IMR-90 (cell line): ENCODE data around the gene GPC5. TPM values are rescaled to one million over a fixed set of nuclear protein-coding genes. Genes with fewer than 3 reads are reported as not detected.

Experiments used
- ATAC-seq: fragments of 200-7000 bp; cut with Tn5 transposase; 2 replicates; pipeline ENCODE4 v1.9.1; 2020; ENCODE audit warnings: low read depth, mild to moderate bottlenecking, moderate library complexity
- BruUV-seq: library from RNA; stranded (reverse); fragments of 400-500 nt; replicated peaks from 2 replicates; lab custom pipeline; 2021; lab: Mats Ljungman, UMichigan
- CTCF ChIA-PET: fragments of 300-600 bp; formaldehyde crosslinking; extraction: SDS; loops from one replicate; lab custom pipeline; 2021; ENCODE audit warnings: antibody characterized with exemption; lab: Yijun Ruan, JAX
- POLR2A ChIA-PET: fragments of 300-600 bp; sonication (Branson Sonifier 250); formaldehyde crosslinking; loops from one replicate; lab custom pipeline; 2022; ENCODE audit warnings: antibody characterized with exemption; ENCODE audit not compliant: unreplicated experiment; lab: Charles Lee
- DNase-seq: peaks from one replicate; pipeline ENCODE4 v3.0.0; 2013
- H2AFZ ChIP-seq: replicated peaks from 2 replicates; pipeline ENCODE3; 2013; ENCODE audit warnings: low read length, mild to moderate bottlenecking; ENCODE audit not compliant: poor library complexity
- H2AK5ac ChIP-seq: 2 replicates; pipeline ENCODE4 v1.6.1; 2013; ENCODE audit warnings: low read depth, low read length, inconsistent platforms
- H2AK9ac ChIP-seq: replicated peaks from 2 replicates; pipeline ENCODE3; 2013; ENCODE audit warnings: mild to moderate bottlenecking, low read depth, low read length, moderate library complexity; ENCODE audit not compliant: poor library complexity
- H2BK120ac ChIP-seq: 2 replicates; pipeline ENCODE4 v1.6.1; 2013; ENCODE audit warnings: low read depth, low read length, inconsistent platforms
- H2BK15ac ChIP-seq: 3 replicates; pipeline ENCODE4 v1.6.1; 2013; ENCODE audit warnings: low read depth, low read length, inconsistent platforms
- H2BK20ac ChIP-seq: 2 replicates; pipeline ENCODE4 v1.6.1; 2013; ENCODE audit warnings: low read depth, mild to moderate bottlenecking, inconsistent platforms, low read length, moderate library complexity
- H2BK5ac ChIP-seq: 2 replicates; pipeline ENCODE4 v1.6.1; 2013; ENCODE audit warnings: mild to moderate bottlenecking, low read depth, low read length, inconsistent platforms; ENCODE audit not compliant: poor library complexity, severe bottlenecking
- H3K14ac ChIP-seq: replicated peaks from 2 replicates; pipeline ENCODE4 v1.6.1; 2013; ENCODE audit warnings: low read depth, low read length, inconsistent platforms
- H3K18ac ChIP-seq: 2 replicates; pipeline ENCODE4 v1.6.1; 2013; ENCODE audit warnings: low read depth, low read length, control low read depth
- H3K23ac ChIP-seq: 2 replicates; pipeline ENCODE4 v1.6.1; 2013; ENCODE audit warnings: low read depth, low read length, inconsistent platforms
- H3K27ac ChIP-seq: 2 replicates; pipeline ENCODE4 v1.5.1; 2013; ENCODE audit warnings: mild to moderate bottlenecking, control low read depth, low read length; ENCODE audit not compliant: insufficient read depth
- H3K27me3 ChIP-seq: 2 replicates; pipeline ENCODE4 v1.6.1; 2013; ENCODE audit warnings: low read length; ENCODE audit not compliant: control insufficient read depth, insufficient read depth
- H3K36me3 ChIP-seq: 2 replicates; pipeline ENCODE4 v1.6.1; 2013; ENCODE audit warnings: low read length, mixed read lengths; ENCODE audit not compliant: control insufficient read depth, insufficient read depth
- H3K4ac ChIP-seq: 2 replicates; pipeline ENCODE4 v1.6.1; 2013; ENCODE audit warnings: low read depth, low read length, inconsistent platforms
- H3K4me1 ChIP-seq: 2 replicates; pipeline ENCODE4 v1.6.1; 2013; ENCODE audit warnings: low read length, mixed read lengths; ENCODE audit not compliant: control insufficient read depth, insufficient read depth
- H3K4me2 ChIP-seq: 2 replicates; pipeline ENCODE4 v1.6.1; 2013; ENCODE audit warnings: low read depth, mild to moderate bottlenecking, control low read depth, low read length, moderate library complexity
- H3K4me3 ChIP-seq: 2 replicates; pipeline ENCODE4 v1.5.1; 2013; ENCODE audit warnings: low read depth, mild to moderate bottlenecking, control low read depth, low read length, moderate library complexity; ENCODE audit not compliant: insufficient read depth
- H3K56ac ChIP-seq: 2 replicates; pipeline ENCODE4 v1.6.1; 2013; ENCODE audit warnings: low read length, inconsistent platforms; ENCODE audit not compliant: insufficient read depth; ENCODE audit errors: extremely low read depth
- H3K79me1 ChIP-seq, 2 experiments: 2 replicates each; pipeline ENCODE4 v1.6.1; 2013; ENCODE audit warnings: low read length in 2 of 2, inconsistent platforms in 1 of 2, low read depth in 1 of 2
- H3K9ac ChIP-seq: 2 replicates; pipeline ENCODE4 v1.6.1; 2013; ENCODE audit warnings: low read depth, low read length, control low read depth
- H3K9me1 ChIP-seq: 2 replicates; pipeline ENCODE4 v1.6.1; 2013; ENCODE audit warnings: low read length, inconsistent platforms; ENCODE audit not compliant: insufficient read depth
- H3K9me3 ChIP-seq: 2 replicates; pipeline ENCODE4 v1.6.1; 2013; ENCODE audit warnings: low read length; ENCODE audit not compliant: control insufficient read depth, insufficient read depth
- H4K20me1 ChIP-seq: 2 replicates; pipeline ENCODE4 v1.6.1; 2013; ENCODE audit warnings: low read length, inconsistent platforms; ENCODE audit not compliant: insufficient read depth
- H4K5ac ChIP-seq: 2 replicates; pipeline ENCODE4 v1.6.1; 2013; ENCODE audit warnings: mild to moderate bottlenecking, low read depth, low read length, control low read depth
- H4K8ac ChIP-seq, 2 experiments: 2 replicates each; pipeline ENCODE4 v1.6.1; 2013; ENCODE audit warnings: low read depth in 2 of 2, low read length in 2 of 2, control low read depth in 1 of 2, inconsistent platforms in 1 of 2
- H4K91ac ChIP-seq: 2 replicates; pipeline ENCODE4 v1.6.1; 2013; ENCODE audit warnings: low read depth, low read length, inconsistent platforms; ENCODE audit not compliant: insufficient read depth
- BHLHE40 ChIP-seq: fragments of 150-350 bp; IDR thresholded peaks from 2 replicates; pipeline ENCODE4 v1.6.1; 2016; ENCODE audit warnings: mild to moderate bottlenecking, low read depth, low read length
- CEBPB ChIP-seq: IDR thresholded peaks from 2 replicates; pipeline ENCODE4 v1.6.1; 2012; ENCODE audit warnings: low read depth, low read length, improper control_type of control experiment
- CHD1 ChIP-seq: IDR thresholded peaks from 2 replicates; pipeline ENCODE4 v1.6.1; 2012; ENCODE audit warnings: low read depth, low read length, improper control_type of control experiment
- CTCF ChIP-seq: conservative IDR thresholded peaks from 2 replicates; pipeline ENCODE4 v1.5.1; 2012; ENCODE audit warnings: mild to moderate bottlenecking, low read depth, low read length, improper control_type of control experiment
- ELK1 ChIP-seq: fragments of 150-350 bp; IDR thresholded peaks from 2 replicates; pipeline ENCODE4 v1.6.1; 2016; ENCODE audit warnings: low read depth, mild to moderate bottlenecking, low read length, moderate library complexity, borderline replicate concordance
- FOS ChIP-seq: fragments of 150-350 bp; IDR thresholded peaks from 2 replicates; pipeline ENCODE4 v1.6.1; 2016; ENCODE audit warnings: low read depth, low read length
- MAFK ChIP-seq: IDR thresholded peaks from 2 replicates; pipeline ENCODE4 v1.6.1; 2012; ENCODE audit warnings: low read depth, low read length, improper control_type of control experiment
- MAZ ChIP-seq: IDR thresholded peaks from 2 replicates; pipeline ENCODE4 v1.6.1; 2012; ENCODE audit warnings: low read depth, mild to moderate bottlenecking, low read length, improper control_type of control experiment, moderate library complexity, borderline replicate concordance
- NFE2L2 ChIP-seq: fragments of 150-350 bp; IDR thresholded peaks from 2 replicates; pipeline ENCODE4 v1.6.1; 2016; ENCODE audit warnings: low read depth, mild to moderate bottlenecking, low read length
- POLR2A ChIP-seq: IDR thresholded peaks from 2 replicates; pipeline ENCODE4 v1.6.1; 2012; ENCODE audit warnings: mild to moderate bottlenecking, low read depth, low read length
- RAD21 ChIP-seq: IDR thresholded peaks from 2 replicates; pipeline ENCODE4 v1.6.1; 2012; ENCODE audit warnings: low read length, improper control_type of control experiment
- RFX5 ChIP-seq: IDR thresholded peaks from 2 replicates; pipeline ENCODE4 v1.8.0; 2012; ENCODE audit warnings: low read depth, mild to moderate bottlenecking, low read length, moderate library complexity
- SMC3 ChIP-seq: fragments of 150-350 bp; IDR thresholded peaks from 2 replicates; pipeline ENCODE4 v1.6.1; 2016; ENCODE audit warnings: low read depth, mild to moderate bottlenecking, antibody characterized with exemption, low read length, moderate library complexity
- dilution Hi-C: fragments of 300-500 bp; cut with HindIII; formaldehyde crosslinking; loops from one replicate; pipeline ENCODE4 v1.14.3; 2018; ENCODE audit warnings: low sequenced_read_pairs; ENCODE audit not compliant: unreplicated experiment
- in situ Hi-C: fragments of 300-500 bp; cut with MboI; formaldehyde crosslinking; loops from 3 replicates; pipeline ENCODE4 v1.14.3; 2019; ENCODE audit warnings: low sequenced_read_pairs, inconsistent platforms, mixed read lengths
- intact Hi-C: fragments of 100-400 bp; cut with micrococcal nuclease; formaldehyde crosslinking; loops from 2 replicates; pipeline ENCODE4 v1.10.0; 2022
- polyA plus RNA-seq, 3 experiments: library from polyadenylated mRNA; depleted of rRNA; stranded (reverse); fragments of >200 nt; gene quantifications; 2 replicates each; pipeline ENCODE4 v1.2.3, GENCODE V29; 2012; ENCODE audit warnings: low replicate concordance in 1 of 3
- total RNA-seq: library from RNA; depleted of rRNA; stranded (reverse); fragments of >200 nt; gene quantifications from 2 replicates; pipeline ENCODE4 v1.2.3, GENCODE V29; 2012
- TF ChIP-seq, protein P1 (sequence below): fragments of 150-350 bp; IDR thresholded peaks from 2 replicates; pipeline ENCODE4 v1.6.1; 2017; ENCODE audit warnings: mild to moderate bottlenecking, antibody characterized with exemption, low read length, low read depth

GPC5 gene
- total and polyA plus RNA-seq, 2 of the 4 experiments (the other 2 are of a cell fraction), result 0.94 to 1.8 TPM

GRCh38 chr13:92346046-92346445 lies 947.6 kb downstream of the GPC5 start:
- H3K9me1 ChIP-seq, result no peaks in the 10 kb centered on the region
- no peak overlapping the region for H2BK5ac ChIP-seq
- H3K9ac ChIP-seq, result no peak overlapping the region
- POLR2A ChIA-PET, result no interaction called here
- H2BK15ac ChIP-seq, result no peak overlapping the region
- no peak overlapping the region for H3K14ac ChIP-seq
- no peak overlapping the region for H3K4me3 ChIP-seq
- no peak overlapping the region for H4K91ac ChIP-seq
- in situ Hi-C loops (no loop called here), dilution Hi-C loops (no loop called here), intact Hi-C loops (no loop called here)
- no peak overlapping the region for H4K5ac ChIP-seq
- no peaks in the 10 kb centered on the region for H3K79me1 ChIP-seq
- no peak overlapping the region for H2AK5ac ChIP-seq
- no peaks in the 10 kb centered on the region for H3K9me3 ChIP-seq
- CTCF ChIA-PET, result no interaction called here
- DNase-seq, result no peak
- H4K20me1 ChIP-seq, result no peaks in the 10 kb centered on the region
- no peak overlapping the region for H2BK20ac ChIP-seq
- no peak overlapping the region for H4K8ac ChIP-seq
- no TSS peak for BruUV-seq
- no peak for ATAC-seq
- no peak overlapping the region for H2AFZ ChIP-seq
- no peaks in the 10 kb centered on the region for H3K36me3 ChIP-seq
- no peak overlapping the region for H3K4me2 ChIP-seq
- H2BK120ac ChIP-seq, result no peak overlapping the region
- H3K27me3 ChIP-seq, result no peaks in the 10 kb centered on the region
- H3K23ac ChIP-seq, result no peak overlapping the region
- TF ChIP-seq BHLHE40, result no peak
- no peak for TF ChIP-seq NFE2L2
- no peak for TF ChIP-seq CHD1
- TF ChIP-seq ELK1, result no peak
- TF ChIP-seq POLR2A, result no peak
- TF ChIP-seq, protein P1, sequence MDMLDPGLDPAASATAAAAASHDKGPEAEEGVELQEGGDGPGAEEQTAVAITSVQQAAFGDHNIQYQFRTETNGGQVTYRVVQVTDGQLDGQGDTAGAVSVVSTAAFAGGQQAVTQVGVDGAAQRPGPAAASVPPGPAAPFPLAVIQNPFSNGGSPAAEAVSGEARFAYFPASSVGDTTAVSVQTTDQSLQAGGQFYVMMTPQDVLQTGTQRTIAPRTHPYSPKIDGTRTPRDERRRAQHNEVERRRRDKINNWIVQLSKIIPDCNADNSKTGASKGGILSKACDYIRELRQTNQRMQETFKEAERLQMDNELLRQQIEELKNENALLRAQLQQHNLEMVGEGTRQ, result no peak
- no peak for TF ChIP-seq SMC3
- TF ChIP-seq FOS, result no peak
- no peak for TF ChIP-seq RFX5
- TF ChIP-seq MAZ, result no peak
- no peak for TF ChIP-seq CEBPB
- TF ChIP-seq RAD21, result no peak
- TF ChIP-seq CTCF, result no peak
- no peak for TF ChIP-seq MAFK
- no peak overlapping the region for H3K4ac ChIP-seq
- no peaks in the 10 kb centered on the region for H3K4me1 ChIP-seq
- H3K56ac ChIP-seq, result no peak overlapping the region
- no peak overlapping the region for H2AK9ac ChIP-seq
- H3K27ac ChIP-seq, result no peak overlapping the region
- no peak overlapping the region for H3K18ac ChIP-seq
